ENCODE measurements around the gene MCEE. TPM values are rescaled to one million over a fixed set of nuclear protein-coding genes. Genes with fewer than 3 reads are reported as not detected.

Gene MCEE
- polyA plus RNA-seq, 2 of the 4 experiments (the other 2 are of a cell fraction) = 10.3 to 17.7 TPM

- TF ChIP-seq, protein P1, sequence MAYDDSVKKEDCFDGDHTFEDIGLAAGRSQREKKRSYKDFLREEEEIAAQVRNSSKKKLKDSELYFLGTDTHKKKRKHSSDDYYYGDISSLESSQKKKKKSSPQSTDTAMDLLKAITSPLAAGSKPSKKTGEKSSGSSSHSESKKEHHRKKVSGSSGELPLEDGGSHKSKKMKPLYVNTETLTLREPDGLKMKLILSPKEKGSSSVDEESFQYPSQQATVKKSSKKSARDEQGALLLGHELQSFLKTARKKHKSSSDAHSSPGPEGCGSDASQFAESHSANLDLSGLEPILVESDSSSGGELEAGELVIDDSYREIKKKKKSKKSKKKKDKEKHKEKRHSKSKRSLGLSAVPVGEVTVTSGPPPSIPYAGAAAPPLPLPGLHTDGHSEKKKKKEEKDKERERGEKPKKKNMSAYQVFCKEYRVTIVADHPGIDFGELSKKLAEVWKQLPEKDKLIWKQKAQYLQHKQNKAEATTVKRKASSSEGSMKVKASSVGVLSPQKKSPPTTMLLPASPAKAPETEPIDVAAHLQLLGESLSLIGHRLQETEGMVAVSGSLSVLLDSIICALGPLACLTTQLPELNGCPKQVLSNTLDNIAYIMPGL (CRISPR knock-in tag; IDR thresholded peaks at IDR 0.05; ENCODE audit: borderline replicate concordance) = no peak
- TF ChIP-seq CHD2 (IDR thresholded peaks at IDR 0.05; ENCODE audit: low read length, partially characterized antibody) (no peak), MAZ (IDR thresholded peaks at IDR 0.05; ENCODE audit: borderline replicate concordance, low read depth, low read length) (no peak), FOSB (CRISPR knock-in tag; IDR thresholded peaks at IDR 0.05) (no peak), MYC (IDR thresholded peaks at IDR 0.05; ENCODE audit: borderline replicate concordance, low read length) (no peak), CBX8 (IDR thresholded peaks at IDR 0.05) (no peak), EP300 (IDR thresholded peaks at IDR 0.05) (no peak), PHF8 (IDR thresholded peaks at IDR 0.05; ENCODE audit: borderline replicate concordance, low read depth) (no peak), MAFK (IDR thresholded peaks at IDR 0.05; ENCODE audit: partially characterized antibody) (no peak)
Observed at GRCh38 chr2:71103809-71104208, 26.2 kb downstream of the MCEE start (continued).

DNA sequence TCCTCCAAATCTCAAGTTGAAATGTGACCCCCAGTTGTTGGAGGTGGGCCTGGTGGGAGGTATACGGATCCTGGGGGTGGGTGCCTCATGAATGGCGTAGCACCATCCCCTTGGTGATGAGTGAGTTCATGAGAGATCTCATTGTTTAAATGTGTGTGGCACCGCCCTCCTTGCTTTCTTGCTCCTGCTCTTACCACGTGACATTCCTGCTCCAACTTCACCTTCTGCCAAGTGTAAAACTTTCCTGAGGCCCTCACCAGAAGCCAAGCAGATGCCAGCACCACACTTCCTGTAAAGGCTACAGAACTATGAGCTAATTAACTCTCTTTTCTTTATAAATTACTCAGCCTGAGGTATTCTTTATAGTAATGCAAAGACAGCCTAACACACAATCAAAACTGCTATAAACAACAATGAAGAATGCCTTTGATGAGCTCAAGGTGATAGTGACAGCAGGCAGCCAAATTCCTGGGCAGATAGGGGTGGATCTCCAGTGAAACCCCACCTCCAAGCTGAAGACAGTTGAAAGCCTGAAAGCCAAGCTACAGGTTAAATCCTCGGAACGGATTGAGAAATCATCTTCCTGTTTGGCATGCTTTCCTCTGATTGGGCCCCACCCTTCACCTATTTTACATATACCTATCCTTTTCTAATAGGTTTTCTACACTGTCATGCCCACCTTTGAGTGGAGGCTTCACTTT lies 26.9 kb downstream of the MCEE start:
- DNase-seq (ENCODE audit: low read depth in 1 of 2, low spot score in 1 of 2) (no peak), FAIRE-seq (no peak), ATAC-seq (no peak)
- ChIA-PET CTCF (interaction anchor here (0.8 to 2.5 kb wide), 2 partner anchors 11 to 88 kb away, joined by 3 to 11 read pairs; no protein-coding TSS in a partner anchor), POLR2A (no interaction called here)
- Histone ChIP-seq H3K9me3 (peaks cover 13% of the 10 kb centered on the region; the same call in 2 of the 3 replicates), H3K4me2 (no peak overlapping the region), H3K4me1 (no peaks in the 10 kb centered on the region), H3K27ac (no peak overlapping the region), H3K4me3 (no peak overlapping the region)
- TF ChIP-seq HOXB13 (CRISPR knock-in tag; IDR thresholded peaks at IDR 0.05; ENCODE audit: low read depth) (no peak), RARB (CRISPR knock-in tag; IDR thresholded peaks at IDR 0.05) (no peak), CBX2 (IDR thresholded peaks at IDR 0.05; ENCODE audit: borderline replicate concordance, low read depth) (no peak), ZC3H11A (IDR thresholded peaks at IDR 0.05) (no peak), MAFK (IDR thresholded peaks at IDR 0.05; ENCODE audit: partially characterized antibody) (no peak), JUN (IDR thresholded peaks at IDR 0.05) (no peak), ESRRA (IDR thresholded peaks at IDR 0.05; ENCODE audit: borderline replicate concordance, low read length) (no peak), FOSL2 (IDR thresholded peaks at IDR 0.05) (no peak), FOSL2 (CRISPR knock-in tag; IDR thresholded peaks at IDR 0.05) (no peak), ZNF302 (CRISPR knock-in tag; IDR thresholded peaks at IDR 0.05) (no peak), ZSCAN20 (CRISPR knock-in tag; IDR thresholded peaks at IDR 0.05) (no peak), MYC (IDR thresholded peaks at IDR 0.05; ENCODE audit: borderline replicate concordance, low read length) (no peak)
- TF ChIP-seq, protein P2, sequence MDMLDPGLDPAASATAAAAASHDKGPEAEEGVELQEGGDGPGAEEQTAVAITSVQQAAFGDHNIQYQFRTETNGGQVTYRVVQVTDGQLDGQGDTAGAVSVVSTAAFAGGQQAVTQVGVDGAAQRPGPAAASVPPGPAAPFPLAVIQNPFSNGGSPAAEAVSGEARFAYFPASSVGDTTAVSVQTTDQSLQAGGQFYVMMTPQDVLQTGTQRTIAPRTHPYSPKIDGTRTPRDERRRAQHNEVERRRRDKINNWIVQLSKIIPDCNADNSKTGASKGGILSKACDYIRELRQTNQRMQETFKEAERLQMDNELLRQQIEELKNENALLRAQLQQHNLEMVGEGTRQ (IDR thresholded peaks at IDR 0.05) = no peak
- TF ChIP-seq, protein P3, sequence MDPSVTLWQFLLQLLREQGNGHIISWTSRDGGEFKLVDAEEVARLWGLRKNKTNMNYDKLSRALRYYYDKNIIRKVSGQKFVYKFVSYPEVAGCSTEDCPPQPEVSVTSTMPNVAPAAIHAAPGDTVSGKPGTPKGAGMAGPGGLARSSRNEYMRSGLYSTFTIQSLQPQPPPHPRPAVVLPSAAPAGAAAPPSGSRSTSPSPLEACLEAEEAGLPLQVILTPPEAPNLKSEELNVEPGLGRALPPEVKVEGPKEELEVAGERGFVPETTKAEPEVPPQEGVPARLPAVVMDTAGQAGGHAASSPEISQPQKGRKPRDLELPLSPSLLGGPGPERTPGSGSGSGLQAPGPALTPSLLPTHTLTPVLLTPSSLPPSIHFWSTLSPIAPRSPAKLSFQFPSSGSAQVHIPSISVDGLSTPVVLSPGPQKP (IDR thresholded peaks at IDR 0.05; ENCODE audit: low read depth, low read length) = no peak
- WGBS (ENCODE audit: missing lambda C conversion rate) = 46% methylated on average over 6 of the region's 6 CpGs

DNA sequence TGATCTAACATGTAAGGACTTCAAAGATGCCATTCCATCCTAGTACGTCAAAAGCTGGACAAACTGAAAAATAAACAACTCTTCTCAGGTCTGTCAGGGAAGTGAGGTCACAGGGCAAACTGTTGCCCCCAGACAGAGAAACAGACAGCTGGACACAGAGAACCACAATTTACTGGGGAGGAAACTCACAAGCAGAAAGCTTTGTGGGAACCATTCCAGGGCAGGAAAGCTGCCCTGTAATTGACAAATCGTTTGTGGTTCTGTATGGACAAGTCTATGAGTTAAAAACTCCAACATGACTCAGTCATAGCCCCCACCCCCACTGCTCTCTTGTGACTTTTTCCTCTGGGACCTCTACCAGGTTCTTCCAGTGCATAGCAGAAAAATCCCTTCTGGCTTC lies 28.4 kb downstream of the MCEE start:
- H3K4me3 ChIP-seq = no peak overlapping the region
- H3K27ac ChIP-seq = no peak overlapping the region
- H3K4me1 ChIP-seq = no peaks in the 10 kb centered on the region
- no peak overlapping the region for H3K4me2 ChIP-seq
- ATAC-seq (no peak), DNase-seq (ENCODE audit: low read depth in 1 of 2, low spot score in 1 of 2) (no peak), FAIRE-seq (no peak)
- POLR2A ChIA-PET = interaction anchor here (3.8 kb wide), 1 partner anchor 33 kb away, joined by 27 read pairs; the partner anchor contains the start of gene NAGK
- CTCF ChIA-PET = interaction anchor here (1.4 to 3.3 kb wide), 8 partner anchors 10 to 67 kb away, joined by 3 to 19 read pairs (median 11); partner anchors contain the start of gene NAGK
- H3K9me3 ChIP-seq = peaks cover 13% of the 10 kb centered on the region; the same call in 2 of the 3 replicates
- 37% methylated on average over 2 of the region's 2 CpGs for WGBS (ENCODE audit: missing lambda C conversion rate)
- no peak for TF ChIP-seq TFCP2L1 (CRISPR knock-in tag; IDR thresholded peaks at IDR 0.05)
- no peak for TF ChIP-seq PBX3 (IDR thresholded peaks at IDR 0.05)
- TF ChIP-seq, protein P4, sequence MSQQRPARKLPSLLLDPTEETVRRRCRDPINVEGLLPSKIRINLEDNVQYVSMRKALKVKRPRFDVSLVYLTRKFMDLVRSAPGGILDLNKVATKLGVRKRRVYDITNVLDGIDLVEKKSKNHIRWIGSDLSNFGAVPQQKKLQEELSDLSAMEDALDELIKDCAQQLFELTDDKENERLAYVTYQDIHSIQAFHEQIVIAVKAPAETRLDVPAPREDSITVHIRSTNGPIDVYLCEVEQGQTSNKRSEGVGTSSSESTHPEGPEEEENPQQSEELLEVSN (IDR thresholded peaks at IDR 0.05; ENCODE audit: borderline replicate concordance, low read depth) = no peak
- TF ChIP-seq CTCF (IDR thresholded peaks at IDR 0.05) = no peak
- no peak for TF ChIP-seq CHD2 (IDR thresholded peaks at IDR 0.05; ENCODE audit: low read length, partially characterized antibody)
- no peak for TF ChIP-seq NPAS2 (CRISPR knock-in tag; IDR thresholded peaks at IDR 0.05; ENCODE audit: borderline replicate concordance)
- no peak for TF ChIP-seq SREBF2 (IDR thresholded peaks at IDR 0.05)
- no peak for TF ChIP-seq POLR2AphosphoS2 (conservative IDR thresholded peaks at IDR 0.05; ENCODE audit: low read length)
- TF ChIP-seq KDM5A (IDR thresholded peaks at IDR 0.05) = no peak
